HG03064 (cell line): ENCODE measurements around the gene IDE.
"Not testable (repeated sequence)": the region's sequence is repeated elsewhere in the genome, so short reads cannot be mapped to it uniquely, and the experiment has no call there.

Source experiments
- ATAC-seq: cut with Tn5 transposase; IDR thresholded peaks from one replicate; pipeline ENCODE4 v1.9.1; 2021; ENCODE audit warnings: low read depth; ENCODE audit not compliant: unreplicated experiment

The IDE gene

DNA sequence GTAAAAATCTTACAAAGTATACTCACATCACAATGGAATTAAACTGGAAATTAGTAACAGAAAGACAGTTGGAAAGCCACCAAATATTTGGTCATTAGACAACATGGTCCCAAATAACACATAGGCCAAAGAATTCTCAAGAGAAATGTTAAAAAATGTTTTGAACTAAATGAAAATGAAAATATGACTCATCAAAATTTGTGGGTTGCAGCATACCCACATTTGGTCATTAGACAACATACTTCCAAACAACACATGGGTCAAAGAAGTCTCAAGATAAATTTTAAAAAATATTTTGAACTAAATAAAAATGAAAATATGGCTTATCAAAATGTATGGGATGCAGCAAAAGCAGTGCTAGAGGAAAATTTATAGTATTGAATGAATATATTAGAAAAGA lies 152.3 kb downstream of the IDE start:
- ATAC-seq: no peak

DNA sequence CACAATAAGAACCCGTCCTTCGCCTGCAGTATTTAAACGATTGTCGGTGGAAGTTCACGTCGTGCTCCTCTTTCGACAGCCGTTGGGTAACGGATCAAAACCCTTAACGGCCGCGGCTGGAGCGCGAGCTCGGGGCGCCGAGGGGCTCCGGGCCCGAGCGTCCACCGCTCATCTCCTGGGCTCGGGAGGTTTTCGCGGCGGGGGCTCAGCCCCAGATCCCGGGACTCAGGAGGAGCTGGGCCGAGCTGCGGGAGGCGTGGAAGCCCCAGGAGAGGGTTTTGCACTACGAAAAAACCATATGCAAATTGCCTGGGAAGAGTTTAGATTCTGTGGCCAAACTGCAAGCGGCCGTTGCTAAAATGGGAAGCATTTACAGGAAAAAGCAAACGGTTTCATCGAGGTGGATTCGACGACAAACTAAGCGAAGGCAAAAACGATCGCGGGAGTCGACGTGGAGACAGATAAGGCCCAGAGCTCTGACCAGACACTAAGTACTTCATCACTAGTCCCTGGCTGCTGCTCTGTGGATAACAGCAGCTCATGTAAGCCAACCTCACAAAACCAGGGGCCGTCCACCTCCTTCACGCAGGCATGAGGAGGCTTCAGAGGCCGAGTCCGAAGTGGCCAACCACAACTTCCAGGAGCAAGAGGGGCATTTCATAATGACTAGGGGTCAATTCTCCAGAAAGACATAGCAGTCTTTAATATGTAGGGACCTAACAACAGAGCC lies 153.2 kb downstream of the IDE start:
- ATAC-seq: no peak

DNA sequence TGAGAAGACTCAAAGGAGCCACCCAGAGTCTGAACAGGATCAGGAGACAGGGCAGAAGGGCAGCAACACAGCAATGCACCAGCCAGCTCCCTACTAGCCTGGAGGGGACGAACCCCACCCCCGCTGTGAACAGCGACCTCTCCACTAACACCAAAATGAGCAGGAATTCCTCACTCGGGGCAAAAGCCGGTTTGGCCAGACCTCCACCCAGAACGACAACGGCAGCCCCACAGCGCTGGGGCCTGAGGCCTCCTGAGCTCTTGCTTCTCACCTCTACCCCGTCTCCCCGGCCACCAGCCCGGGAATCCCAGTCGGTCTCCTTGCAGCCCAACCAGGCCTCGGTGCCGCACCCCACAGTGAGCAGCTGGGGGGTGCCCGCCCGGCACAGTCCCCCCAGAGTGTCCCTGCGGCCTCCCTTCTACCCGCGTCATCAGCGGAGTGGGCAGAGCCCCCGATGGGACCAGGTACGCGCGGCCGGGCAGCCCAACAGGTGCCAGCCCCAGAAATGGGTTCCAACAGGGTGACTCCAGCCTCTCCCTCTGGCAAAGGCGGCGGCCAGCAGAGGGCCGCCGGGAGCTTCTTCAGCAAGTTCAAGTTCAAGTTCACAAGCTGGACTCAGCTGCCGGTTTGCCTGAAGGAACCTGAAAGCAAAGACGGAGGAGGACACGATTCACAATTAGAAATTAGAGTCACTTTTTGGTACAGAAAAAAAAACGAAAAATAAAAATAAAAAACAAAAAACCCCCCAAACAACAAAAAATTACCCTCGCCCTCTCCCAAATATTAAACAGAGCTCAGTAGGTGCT lies 153.9 kb downstream of the IDE start:
- ATAC-seq: no peak

DNA sequence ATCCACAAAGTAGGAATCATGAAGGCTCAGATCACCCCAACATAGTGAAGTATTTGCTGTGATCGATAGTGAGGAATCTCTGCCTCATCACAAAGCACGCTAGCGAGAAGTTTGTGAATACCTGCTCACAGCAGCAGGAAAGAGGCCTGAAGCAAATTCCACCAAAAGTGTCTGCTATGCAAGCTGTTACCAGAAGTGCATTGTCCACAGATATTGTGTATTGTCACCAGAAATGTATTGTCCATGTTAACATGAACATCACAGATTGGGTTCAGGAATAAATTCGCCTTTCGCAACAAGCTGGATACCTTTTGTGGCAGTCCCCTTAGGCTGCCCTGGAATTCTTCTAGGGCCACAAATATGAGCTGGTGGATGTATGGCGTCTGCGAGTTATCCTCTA lies 155.0 kb downstream of the IDE start:
- no peak for ATAC-seq

DNA sequence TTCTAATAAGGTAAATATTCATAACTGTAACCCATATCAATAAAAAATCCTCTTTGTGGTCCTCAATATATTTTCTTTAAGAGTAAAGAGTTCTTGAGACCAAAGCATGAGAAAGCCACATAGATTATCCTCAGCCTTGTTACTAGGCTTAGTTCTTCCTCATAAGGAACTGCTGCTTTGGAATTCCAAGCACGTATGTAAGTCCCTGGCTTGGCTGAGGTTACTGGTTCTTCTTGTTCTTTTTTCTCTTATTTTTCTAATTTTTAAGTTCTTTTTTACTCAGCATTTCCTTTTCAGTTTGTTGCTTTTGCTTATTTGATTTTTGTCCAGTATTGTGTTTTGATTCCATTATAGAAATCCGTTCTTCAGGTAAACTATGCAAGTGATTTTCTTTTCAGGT lies 155.7 kb downstream of the IDE start:
- no peak for ATAC-seq

DNA sequence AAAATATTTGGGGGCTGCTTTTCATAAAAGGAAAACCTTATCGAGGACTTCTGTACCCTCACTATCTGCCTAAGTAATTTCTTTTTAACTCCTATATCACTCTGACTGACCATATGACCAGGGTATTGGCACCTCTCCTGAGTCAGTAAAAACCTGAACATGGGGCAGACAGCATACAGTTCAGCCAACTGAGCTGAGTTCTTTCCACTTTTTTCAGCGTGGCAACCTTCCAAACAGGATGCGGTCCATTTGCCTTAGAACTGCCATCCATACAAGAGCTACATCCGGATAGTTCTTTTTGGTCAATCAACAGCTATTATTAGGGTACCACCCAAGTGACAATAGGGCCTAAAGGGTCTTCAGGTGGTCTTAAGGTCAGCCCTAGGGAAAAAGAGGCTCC lies 160.4 kb downstream of the IDE start:
- ATAC-seq: no peak

DNA sequence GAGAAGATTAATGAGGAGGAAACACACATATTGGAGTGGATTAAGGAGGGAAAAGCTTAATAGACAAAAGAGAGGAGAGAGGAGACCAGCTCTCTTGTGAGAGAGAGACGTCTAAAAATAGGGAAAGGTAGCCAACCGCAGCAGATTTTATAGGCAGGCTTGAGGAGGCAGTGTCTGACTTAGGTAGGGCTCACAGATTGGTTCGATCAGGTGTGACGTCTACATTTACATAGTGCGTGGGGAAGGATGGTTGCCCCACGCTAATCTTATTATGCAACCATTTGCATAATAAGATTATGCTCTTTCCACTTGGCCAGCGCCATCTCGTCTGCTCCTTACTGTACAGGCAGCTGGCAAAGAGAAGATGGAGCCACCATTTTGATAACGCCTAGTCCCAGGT lies 160.9 kb downstream of the IDE start:
- no peak for ATAC-seq

DNA sequence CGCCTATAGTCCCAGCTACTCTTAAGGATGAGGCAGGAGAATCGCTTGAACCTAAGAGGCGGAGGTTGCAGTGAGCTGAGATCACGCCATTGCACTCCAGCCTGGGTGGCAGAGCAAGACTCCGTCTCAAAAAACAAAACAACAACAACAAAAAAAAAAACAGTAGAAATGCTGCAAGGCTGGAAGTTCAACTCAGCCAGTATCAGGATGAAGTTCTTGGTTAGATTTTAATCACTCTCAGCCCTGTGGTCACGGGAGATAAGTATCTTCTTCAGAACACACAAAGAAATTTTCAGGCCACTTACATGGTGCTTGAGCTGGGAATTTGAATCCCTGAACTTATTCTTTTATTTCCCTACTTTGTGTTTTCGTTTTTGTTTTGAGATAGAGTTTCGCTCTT lies 162.5 kb downstream of the IDE start:
- no peak for ATAC-seq

DNA sequence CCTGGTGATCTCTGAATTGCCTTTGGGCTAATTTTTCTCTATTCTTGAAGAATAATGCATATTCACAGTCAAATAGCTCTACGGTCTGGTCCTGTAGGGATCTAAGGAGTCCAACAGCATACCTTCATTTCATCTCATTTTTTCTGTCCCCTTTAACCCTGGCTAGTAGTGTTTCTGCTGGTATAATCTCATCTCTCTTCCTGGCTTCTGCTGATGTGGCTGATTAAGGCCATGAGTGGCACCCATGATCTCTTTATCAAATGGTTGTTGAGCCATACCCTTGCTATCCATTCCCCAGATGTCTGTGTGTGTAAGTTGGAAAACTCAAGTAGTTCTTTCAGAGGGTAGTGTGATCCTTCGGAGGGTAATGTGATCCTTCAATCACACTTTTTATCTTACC lies 163.4 kb downstream of the IDE start:
- ATAC-seq: no peak

DNA sequence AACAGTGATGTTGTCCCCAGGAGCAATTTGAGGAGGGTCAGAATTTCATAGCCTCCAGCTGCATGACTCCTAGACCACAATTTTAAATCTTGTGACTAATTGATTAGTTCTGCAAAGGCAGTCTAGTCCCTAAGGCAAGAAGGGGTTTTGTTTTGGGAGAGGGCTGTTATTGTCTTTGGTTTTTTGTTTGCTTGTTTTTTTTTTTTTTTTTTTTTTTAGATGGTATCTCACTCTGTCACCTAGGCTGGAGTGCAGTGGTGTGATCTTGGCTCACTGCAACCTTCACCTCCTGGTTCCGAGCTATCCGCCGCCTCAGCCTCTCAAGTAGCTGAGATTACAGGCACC lies 165.9 kb downstream of the IDE start:
- ATAC-seq: no peak

DNA sequence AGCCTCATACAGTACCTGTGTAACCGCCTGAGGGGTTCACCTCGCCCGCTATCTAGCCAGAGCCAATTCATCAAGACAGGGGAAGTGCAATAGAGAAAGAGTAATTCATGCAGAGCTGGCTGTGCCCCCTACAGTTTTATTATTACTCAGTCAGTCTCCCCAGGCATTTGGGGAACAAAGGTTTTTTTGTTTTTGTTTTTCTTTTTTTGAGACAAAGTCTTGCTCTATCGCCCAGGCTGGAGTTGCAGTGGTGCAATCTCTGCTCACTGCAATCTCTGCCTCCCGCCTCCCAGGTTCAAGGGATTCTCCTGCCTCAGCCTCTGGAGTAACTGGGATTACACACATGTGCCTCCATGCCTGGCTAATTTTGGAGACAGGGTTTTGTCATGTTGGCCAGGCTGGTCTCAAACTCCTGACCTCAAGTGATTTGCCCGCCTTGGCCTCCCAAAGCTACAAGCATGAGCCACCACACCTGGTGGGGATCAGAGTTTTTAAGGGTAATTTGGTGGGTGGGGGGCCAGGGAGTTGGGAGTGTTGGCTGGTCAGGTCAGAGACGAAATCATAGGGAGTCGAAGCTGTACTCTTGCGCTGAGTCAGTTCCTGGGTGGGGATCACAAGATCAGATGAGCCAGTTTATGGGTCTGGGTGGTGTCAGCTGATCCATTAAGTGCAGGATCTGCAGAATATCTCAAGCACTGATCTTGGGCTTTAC lies 166.4 kb downstream of the IDE start:
- no peak for ATAC-seq

DNA sequence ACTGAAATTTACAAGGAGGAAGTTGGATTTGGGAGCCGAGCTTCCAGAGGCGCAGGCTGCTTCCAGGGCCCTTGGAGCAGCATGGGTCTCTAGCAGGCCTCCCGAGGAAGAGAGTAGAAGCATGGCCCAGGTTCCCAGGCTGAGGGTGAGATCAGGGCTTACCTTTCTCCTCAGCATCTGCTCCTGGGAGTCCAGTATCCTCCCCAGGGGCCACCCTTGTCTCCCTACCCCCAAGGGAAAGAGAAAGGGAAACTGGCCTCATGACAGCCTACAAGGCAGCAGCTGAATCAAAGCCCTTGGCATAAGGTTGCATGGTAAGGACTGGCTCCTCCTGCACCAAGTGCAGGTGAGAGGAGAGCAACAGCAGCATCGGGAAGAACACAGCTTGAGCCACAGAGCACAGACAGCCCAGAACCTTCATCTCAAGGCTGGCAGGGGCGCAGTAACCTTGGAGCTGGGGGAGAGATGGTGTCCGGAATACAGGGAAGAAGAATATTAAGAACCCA lies 168.4 kb downstream of the IDE start:
- no peak for ATAC-seq

DNA sequence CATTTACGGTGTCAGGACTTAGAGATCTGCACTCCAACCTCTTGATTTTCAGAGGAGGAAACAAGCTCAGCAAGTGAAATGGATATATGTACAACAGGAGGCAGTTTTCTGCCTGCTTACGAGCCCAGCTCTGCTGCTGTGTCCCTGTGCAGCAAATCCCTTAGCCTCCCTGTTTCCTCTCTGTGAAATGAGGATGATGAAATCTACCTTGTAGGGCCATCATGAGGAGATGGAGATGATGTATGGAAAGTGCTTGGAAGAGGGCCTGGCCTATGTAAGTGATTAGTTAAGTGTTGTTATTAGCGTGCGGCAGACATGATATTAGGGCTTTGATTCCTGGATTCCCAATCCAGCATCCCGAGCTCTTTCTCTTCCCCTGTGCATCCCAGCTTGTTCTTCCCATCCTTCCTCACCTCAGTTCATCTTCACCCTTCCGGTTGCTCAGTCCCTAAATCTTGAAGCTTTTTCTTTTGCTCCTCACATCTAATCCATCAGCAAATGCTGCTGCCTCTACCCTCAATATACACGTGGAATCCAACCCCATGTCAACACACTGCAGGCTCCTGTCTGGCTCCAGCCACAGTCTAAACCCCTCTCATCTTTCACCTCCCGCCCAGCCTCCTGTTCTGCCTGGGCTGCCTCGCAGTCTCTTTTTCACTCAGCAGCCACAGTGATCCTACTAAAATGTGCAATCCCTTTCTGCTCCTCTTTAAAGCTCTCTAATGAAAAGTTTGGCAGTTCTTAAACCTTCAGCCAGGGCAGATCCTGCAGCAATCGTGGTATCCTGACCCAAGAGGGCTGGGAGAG lies 169.1 kb downstream of the IDE start:
- ATAC-seq: no peak

DNA sequence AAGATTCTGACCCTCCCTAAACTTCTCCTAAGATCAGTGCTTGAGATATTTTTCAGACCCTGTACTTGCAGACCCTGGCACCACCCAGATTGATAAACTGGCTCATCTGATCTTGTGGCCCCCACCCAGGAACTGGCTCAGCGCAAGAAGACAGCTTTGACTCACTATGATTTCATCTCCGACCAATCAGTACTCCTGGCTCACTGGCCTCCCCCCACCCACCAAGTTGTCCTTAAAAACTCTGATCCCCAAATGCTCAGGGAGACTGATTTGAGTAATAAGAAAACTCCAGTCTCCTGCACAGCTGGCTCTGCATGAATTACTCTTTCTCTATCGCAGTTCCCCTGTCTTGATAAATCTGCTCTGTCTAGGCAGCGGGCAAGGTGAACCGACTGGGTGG lies 171.7 kb downstream of the IDE start:
- not testable (repeated sequence) for ATAC-seq
